Measurements from ENCODE around the gene ZDHHC8. TPM values are rescaled to one million over a fixed set of nuclear protein-coding genes. Genes with fewer than 3 reads are reported as not detected.

The ZDHHC8 gene
- total and polyA plus RNA-seq, 2 donors (not counting 3 experiments of a cell fraction or from before 2014, with no cell fraction given) = 49.8 to 131 TPM

GRCh38 chr22:20135265-20135664 lies 3.7 kb downstream of the ZDHHC8 start:
- Histone ChIP-seq H3K27ac (ENCODE audit: insufficient read depth, low read depth, low read length) (no peak overlapping the region), H3K4me2 (ENCODE audit: insufficient read depth, low read length) (no peak overlapping the region), H4K20me1 (replicated peaks; ENCODE audit: control insufficient read depth, extremely low read depth, insufficient read depth, low read length) (no peaks in the 10 kb centered on the region), H3K9me1 (replicated peaks; ENCODE audit: control insufficient read depth, extremely low read depth, insufficient read depth, low read length) (no peaks in the 10 kb centered on the region), H3K9ac (replicated peaks; ENCODE audit: extremely low read depth, insufficient read depth, low read length) (no peak overlapping the region), H3K27me3 (ENCODE audit: control insufficient read depth in 2 of 2, insufficient read depth in 2 of 2, low read length in 2 of 2) (no peaks in the 10 kb centered on the region), H3K79me2 (ENCODE audit: control insufficient read depth, insufficient read depth, low read length) (peaks cover 65% of the 10 kb centered on the region), H3K9me3 (replicated peaks; ENCODE audit: control insufficient read depth, insufficient read depth, low read length) (no peaks in the 10 kb centered on the region), H3K4me1 (ENCODE audit: control insufficient read depth, extremely low read depth, insufficient read depth, low read length) (peaks cover 6% of the 10 kb centered on the region), H3K36me3 (ENCODE audit: control insufficient read depth in 2 of 2, extremely low read depth in 1 of 2, insufficient read depth in 2 of 2, low read length in 2 of 2) (peaks cover 3 to 6% of the 10 kb centered on the region in 2 experiments), H2AFZ (ENCODE audit: low read depth, low read length) (no peak overlapping the region), H3K4me3 (replicated peaks in 1 of 3; ENCODE audit: insufficient read depth in 1 of 3, low read depth in 1 of 3, low read length in 3 of 3) (no peak overlapping the region)
- BruUV-seq (replicated peaks) = no TSS peak
- dilution Hi-C loops (cut with MboI; ENCODE audit: extremely low pct_ligation_motif_present, low sequenced_read_pairs) = no loop called here
- ChIA-PET POLR2A (no interaction called here), CTCF (no interaction called here)
- TF ChIP-seq EZH2 (IDR thresholded peaks at IDR 0.05; ENCODE audit: borderline replicate concordance, low read depth, low read length, severe bottlenecking) (no peak), GATA2 (IDR thresholded peaks at IDR 0.05; ENCODE audit: insufficient read depth, insufficient read length, low read depth, low read length) (no peak), POLR2A (IDR thresholded peaks at IDR 0.05; ENCODE audit: low read depth, low read length) (no peak), MYC (IDR thresholded peaks at IDR 0.05; ENCODE audit: low read depth, low read length) (no peak), JUN (IDR thresholded peaks at IDR 0.05; ENCODE audit: borderline replicate concordance, insufficient read depth, insufficient read length, low read depth) (no peak), FOS (IDR thresholded peaks at IDR 0.05; ENCODE audit: borderline replicate concordance, insufficient read depth, low read length) (no peak), POLR2AphosphoS5 (IDR thresholded peaks at IDR 0.05; ENCODE audit: insufficient read depth, low read depth, low read length) (no peak)
- TF ChIP-seq, protein P1, sequence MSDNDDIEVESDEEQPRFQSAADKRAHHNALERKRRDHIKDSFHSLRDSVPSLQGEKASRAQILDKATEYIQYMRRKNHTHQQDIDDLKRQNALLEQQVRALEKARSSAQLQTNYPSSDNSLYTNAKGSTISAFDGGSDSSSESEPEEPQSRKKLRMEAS (IDR thresholded peaks at IDR 0.05; ENCODE audit: insufficient read depth, insufficient read length) = no peak
- TF ChIP-seq, protein P2, sequence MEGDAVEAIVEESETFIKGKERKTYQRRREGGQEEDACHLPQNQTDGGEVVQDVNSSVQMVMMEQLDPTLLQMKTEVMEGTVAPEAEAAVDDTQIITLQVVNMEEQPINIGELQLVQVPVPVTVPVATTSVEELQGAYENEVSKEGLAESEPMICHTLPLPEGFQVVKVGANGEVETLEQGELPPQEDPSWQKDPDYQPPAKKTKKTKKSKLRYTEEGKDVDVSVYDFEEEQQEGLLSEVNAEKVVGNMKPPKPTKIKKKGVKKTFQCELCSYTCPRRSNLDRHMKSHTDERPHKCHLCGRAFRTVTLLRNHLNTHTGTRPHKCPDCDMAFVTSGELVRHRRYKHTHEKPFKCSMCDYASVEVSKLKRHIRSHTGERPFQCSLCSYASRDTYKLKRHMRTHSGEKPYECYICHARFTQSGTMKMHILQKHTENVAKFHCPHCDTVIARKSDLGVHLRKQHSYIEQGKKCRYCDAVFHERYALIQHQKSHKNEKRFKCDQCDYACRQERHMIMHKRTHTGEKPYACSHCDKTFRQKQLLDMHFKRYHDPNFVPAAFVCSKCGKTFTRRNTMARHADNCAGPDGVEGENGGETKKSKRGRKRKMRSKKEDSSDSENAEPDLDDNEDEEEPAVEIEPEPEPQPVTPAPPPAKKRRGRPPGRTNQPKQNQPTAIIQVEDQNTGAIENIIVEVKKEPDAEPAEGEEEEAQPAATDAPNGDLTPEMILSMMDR (IDR thresholded peaks at IDR 0.05; ENCODE audit: extremely low read depth in 1 of 2, insufficient read depth in 1 of 2, low read depth in 1 of 2, low read length in 2 of 2) = no peak
- FAIRE-seq (no peak), DNase-seq (ENCODE audit: low read depth, low spot score) (no peak)
- intact Hi-C loops (cut with micrococcal nuclease) = no loop called here
